Lung (tissue), 12 donors: Measurements from ENCODE around the gene HMBS. TPM values are rescaled to one million over a fixed set of nuclear protein-coding genes. Genes with fewer than 3 reads are reported as not detected.
"Not testable (repeated sequence)": the region's sequence is repeated elsewhere in the genome, so short reads cannot be mapped to it uniquely, and the experiment has no call there.

ENCODE experiments used
- ATAC-seq: fragments of 200-7000 bp; cut with Tn5 transposase; one replicate; pipeline ENCODE4 v1.9.1; 2020; ENCODE audit warnings: moderate number of reproducible peaks; ENCODE audit not compliant: insufficient read depth, low FRiP score
- DNase-seq, 3 donors: peaks; one replicate each; pipeline ENCODE4 v3.0.0-alpha.2; 2013 to 2017
- H3K27ac ChIP-seq, 2 donors: one replicate each; pipeline ENCODE4 v1.5.1; 2013; ENCODE audit warnings: mild to moderate bottlenecking in 2 of 2, moderate library complexity in 2 of 2, control low read depth in 1 of 2, inconsistent platforms in 1 of 2, low read depth in 1 of 2, low read length in 1 of 2
- H3K27me3 ChIP-seq, 3 donors: one replicate each; pipeline ENCODE4 v1.5.1; 2013; ENCODE audit warnings: low read length in 2 of 3; ENCODE audit not compliant: control insufficient read depth in 3 of 3, insufficient read depth in 3 of 3
- H3K36me3 ChIP-seq, 4 donors: one replicate each; pipeline ENCODE4 v1.5.1; 2013; ENCODE audit warnings: low read length in 4 of 4, mild to moderate bottlenecking in 1 of 4, moderate library complexity in 1 of 4; ENCODE audit not compliant: control insufficient read depth in 4 of 4, insufficient read depth in 4 of 4
- H3K4me1 ChIP-seq, 5 donors: one replicate each; pipeline ENCODE4 v1.5.1; 2013; ENCODE audit warnings: low read length in 5 of 5, mild to moderate bottlenecking in 2 of 5, moderate library complexity in 1 of 5; ENCODE audit not compliant: control insufficient read depth in 5 of 5, insufficient read depth in 5 of 5
- H3K4me3 ChIP-seq: one replicate; pipeline ENCODE4 v1.5.1; 2013; ENCODE audit warnings: mild to moderate bottlenecking, control low read depth, moderate library complexity
- H3K9ac ChIP-seq, 2 donors: one replicate each; pipeline ENCODE4 v1.5.1; 2013; ENCODE audit warnings: low read length in 2 of 2, control low read depth in 1 of 2; ENCODE audit not compliant: insufficient read depth in 1 of 2
- H3K9me3 ChIP-seq, 4 donors: one replicate each; pipeline ENCODE4 v1.5.1; 2013; ENCODE audit warnings: low read length in 3 of 4, mild to moderate bottlenecking in 1 of 4, moderate library complexity in 1 of 4; ENCODE audit not compliant: control insufficient read depth in 4 of 4, insufficient read depth in 3 of 4
- WGBS, 2 donors: extraction: QIAGEN DNeasy Blood & Tissue Kit; methylation state at CpG; one replicate each; pipeline ENCODE4 v1.1.7; 2013; 5-methylcytosine and 5-hydroxymethylcytosine counted together
- polyA plus RNA-seq, 2 donors: library from polyadenylated mRNA; stranded (reverse); fragments of 200-250 nt; gene quantifications; one replicate each; pipeline ENCODE4 v1.2.1, GENCODE V29; 2013
- total RNA-seq, 2 donors: library from RNA; depleted of rRNA in 1 of 2; stranded (reverse); fragments of >200 nt in 1 of 2; gene quantifications; one replicate each; pipeline ENCODE4 v1.2.1, GENCODE V29; 2014 to 2021
- TF ChIP-seq, protein P1 (sequence below): IDR thresholded peaks from 2 replicates; pipeline ENCODE4 v1.5.1; 2012; ENCODE audit warnings: mild to moderate bottlenecking; ENCODE audit errors: control extremely low read depth, extremely low read depth
- donor health status: control.
- donor health status: control.
- donor health status: Bipolar disorder and iron deficiency.
- donor health status: healthy.
- donor health status: DM: yes; HTN: yes; CAD: no.

HMBS gene
- total and polyA plus RNA-seq, 4 donors, result 11.7 to 33.3 (median 31.5) TPM

DNA sequence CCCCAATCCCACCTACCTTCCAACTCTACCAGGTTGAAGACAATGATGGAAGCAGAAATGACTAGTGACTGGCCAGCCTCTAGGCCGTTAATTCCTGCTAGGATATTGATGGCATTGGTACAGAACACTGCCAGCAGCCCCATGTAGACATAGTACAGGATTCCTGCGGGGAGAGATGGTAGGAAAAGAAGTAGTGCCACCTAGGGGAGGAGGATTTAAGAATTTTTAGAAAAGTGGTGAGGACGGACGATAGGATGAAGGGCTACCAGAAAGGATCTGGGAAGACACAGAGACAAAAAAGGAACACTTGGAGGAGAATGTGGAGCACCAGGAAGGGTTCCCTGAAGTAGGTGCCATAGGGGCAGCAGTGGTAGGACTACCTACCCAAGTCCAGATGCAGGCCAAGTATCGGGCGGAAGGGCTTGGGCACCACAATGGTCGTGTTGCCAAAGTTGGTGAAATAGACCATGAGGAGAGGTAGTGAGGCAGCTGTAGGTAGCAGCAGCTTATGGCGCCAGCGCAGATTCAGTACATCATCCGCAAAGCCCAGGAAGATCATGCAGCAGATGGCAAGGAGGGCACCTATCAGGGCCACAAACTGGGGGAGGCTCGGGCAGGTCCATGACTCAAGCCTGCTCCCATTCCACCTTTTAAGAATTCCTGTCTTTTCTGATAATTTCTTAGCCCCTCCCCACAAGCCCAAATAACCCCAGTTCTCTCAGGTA lies 15.7 kb downstream of the HMBS start:
- WGBS, 2 donors, result 50 to 58% methylated on average over 11 of the region's 11 CpGs
- H3K36me3 ChIP-seq, result peaks cover 5 to 25% (median 16%) of the 10 kb centered on the region in 4 donors
- H3K9ac ChIP-seq, result no peak overlapping the region
- peak overlapping the region; percentile 73 for H3K4me3 ChIP-seq
- H3K4me1 ChIP-seq, result peaks cover 4 to 28% (median 8%) of the 10 kb centered on the region in 5 donors
- ATAC-seq, result no peak
- H3K27me3 ChIP-seq, result no peaks in the 10 kb centered on the region
- DNase-seq, result peak in 1 of 3 donors; percentile 42
- peak overlapping the region in 1 of 2 donors; percentile 1 for H3K27ac ChIP-seq
- TF ChIP-seq, protein P1, sequence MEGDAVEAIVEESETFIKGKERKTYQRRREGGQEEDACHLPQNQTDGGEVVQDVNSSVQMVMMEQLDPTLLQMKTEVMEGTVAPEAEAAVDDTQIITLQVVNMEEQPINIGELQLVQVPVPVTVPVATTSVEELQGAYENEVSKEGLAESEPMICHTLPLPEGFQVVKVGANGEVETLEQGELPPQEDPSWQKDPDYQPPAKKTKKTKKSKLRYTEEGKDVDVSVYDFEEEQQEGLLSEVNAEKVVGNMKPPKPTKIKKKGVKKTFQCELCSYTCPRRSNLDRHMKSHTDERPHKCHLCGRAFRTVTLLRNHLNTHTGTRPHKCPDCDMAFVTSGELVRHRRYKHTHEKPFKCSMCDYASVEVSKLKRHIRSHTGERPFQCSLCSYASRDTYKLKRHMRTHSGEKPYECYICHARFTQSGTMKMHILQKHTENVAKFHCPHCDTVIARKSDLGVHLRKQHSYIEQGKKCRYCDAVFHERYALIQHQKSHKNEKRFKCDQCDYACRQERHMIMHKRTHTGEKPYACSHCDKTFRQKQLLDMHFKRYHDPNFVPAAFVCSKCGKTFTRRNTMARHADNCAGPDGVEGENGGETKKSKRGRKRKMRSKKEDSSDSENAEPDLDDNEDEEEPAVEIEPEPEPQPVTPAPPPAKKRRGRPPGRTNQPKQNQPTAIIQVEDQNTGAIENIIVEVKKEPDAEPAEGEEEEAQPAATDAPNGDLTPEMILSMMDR, result no peak
- H3K9me3 ChIP-seq, result peaks cover 0 to 2% (median 0%) of the 10 kb centered on the region in 4 donors

DNA sequence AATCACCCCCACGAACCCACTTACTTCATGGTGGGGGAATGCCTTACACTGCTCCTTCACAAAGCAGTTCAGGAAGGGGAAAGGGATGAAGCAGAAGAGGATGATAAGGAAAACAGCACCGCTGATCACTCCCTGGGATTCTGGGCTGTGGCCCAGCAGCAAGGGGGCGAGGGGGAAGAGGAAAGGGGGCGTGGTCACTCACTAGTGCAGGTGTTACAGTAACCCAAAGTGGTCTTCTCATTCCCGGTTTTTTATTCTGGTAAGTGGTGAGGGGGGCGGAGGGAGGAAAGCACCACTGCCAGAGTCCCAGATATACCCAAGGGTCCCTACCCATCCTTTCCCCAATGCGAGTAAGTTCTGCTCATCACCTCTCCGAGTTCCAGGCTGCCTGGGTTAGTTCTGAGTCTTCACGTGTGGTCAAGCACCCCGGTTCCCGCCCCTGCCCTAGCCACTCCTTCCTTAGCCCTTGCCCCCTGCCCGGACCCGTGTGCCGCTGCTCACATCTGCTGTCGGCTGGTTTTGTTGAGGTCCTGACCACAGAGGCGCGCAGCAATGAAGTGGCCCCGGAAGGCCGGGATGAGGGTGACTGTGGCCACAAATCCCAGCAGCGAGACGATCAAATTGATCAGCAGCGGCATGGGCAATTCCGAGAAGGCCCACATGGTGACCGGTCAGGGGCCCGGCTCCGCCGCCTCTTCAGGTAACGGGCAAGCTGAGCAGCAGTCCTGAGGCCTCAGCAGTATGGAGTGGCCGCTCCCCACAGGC lies 16.5 kb downstream of the HMBS start:
- peak in 1 of 3 donors; percentile 33 for DNase-seq
- H3K27me3 ChIP-seq, result no peaks in the 10 kb centered on the region
- TF ChIP-seq, protein P1, result no peak
- peaks cover 4 to 22% (median 10%) of the 10 kb centered on the region in 5 donors for H3K4me1 ChIP-seq
- 1% methylated on average over 29 of the region's 29 CpGs for WGBS, 2 donors
- peaks cover 0 to 2% (median 0%) of the 10 kb centered on the region in 4 donors for H3K9me3 ChIP-seq
- peak; percentile 24 for ATAC-seq
- peaks cover 5 to 25% (median 16%) of the 10 kb centered on the region in 4 donors for H3K36me3 ChIP-seq
- H3K27ac ChIP-seq, result peak overlapping the region; percentile 77 to 92
- peak overlapping the region; percentile 74 to 85 for H3K9ac ChIP-seq
- peak overlapping the region; percentile 73 for H3K4me3 ChIP-seq

DNA sequence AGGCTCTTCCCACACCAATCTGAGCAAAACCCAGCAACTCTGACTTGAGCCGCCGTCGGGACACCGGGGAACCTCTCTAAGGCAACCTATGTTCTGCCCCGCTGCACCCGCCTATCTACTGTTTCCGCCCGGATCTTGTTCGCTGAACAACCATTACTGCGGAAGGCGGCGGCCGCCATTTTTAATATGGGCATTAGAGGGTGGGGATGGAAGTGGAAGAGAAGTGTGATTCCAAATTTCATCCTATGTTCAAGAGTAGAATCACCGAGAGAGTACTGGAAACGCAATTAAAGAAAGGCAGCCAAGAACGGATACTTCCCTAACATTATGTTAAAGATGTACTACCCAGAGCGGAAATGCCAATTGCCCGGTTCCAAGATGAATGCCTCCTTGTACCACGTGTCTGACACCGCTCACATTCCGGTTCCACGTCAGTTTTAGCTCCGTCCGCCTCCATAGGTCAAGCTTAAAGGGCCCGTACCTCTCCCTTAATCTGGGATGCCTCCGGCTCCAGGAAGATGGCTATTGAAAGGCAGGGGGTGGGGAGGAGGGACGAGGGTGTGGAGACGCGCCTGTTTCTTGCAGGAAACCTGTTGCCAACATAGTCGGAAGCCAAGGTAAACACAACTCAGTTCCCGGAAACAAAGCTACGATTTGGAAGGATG lies 17.2 kb downstream of the HMBS start, which contains the start of gene DPAGT1:
Gene DPAGT1 (minus strand): TSS at position 95 of the 665 bp plus-strand sequence. CDS start 198 bp downstream, outside the sequence.
- H3K27me3 ChIP-seq, result no peaks in the 10 kb centered on the region
- peak within 1 kb of the TSS; percentile 77 to 92 for H3K27ac ChIP-seq
- peaks cover 0 to 2% (median 0%) of the 10 kb centered on the region in 4 donors for H3K9me3 ChIP-seq
- peak; percentile 90 for ATAC-seq
- H3K4me3 ChIP-seq, result peak within 1 kb of the TSS; percentile 73
- H3K9ac ChIP-seq, result peak within 1 kb of the TSS; percentile 74 to 85
- DNase-seq, result peak; percentile 93 to 98 (median 98)
- peaks cover 5 to 19% (median 13%) of the 10 kb centered on the region in 4 donors for H3K36me3 ChIP-seq
- 0% methylated on average over 32 of the region's 32 CpGs for WGBS, 2 donors
- H3K4me1 ChIP-seq, result peaks cover 4 to 29% (median 16%) of the 10 kb centered on the region in 5 donors
- TF ChIP-seq, protein P1, result no peak

DNA sequence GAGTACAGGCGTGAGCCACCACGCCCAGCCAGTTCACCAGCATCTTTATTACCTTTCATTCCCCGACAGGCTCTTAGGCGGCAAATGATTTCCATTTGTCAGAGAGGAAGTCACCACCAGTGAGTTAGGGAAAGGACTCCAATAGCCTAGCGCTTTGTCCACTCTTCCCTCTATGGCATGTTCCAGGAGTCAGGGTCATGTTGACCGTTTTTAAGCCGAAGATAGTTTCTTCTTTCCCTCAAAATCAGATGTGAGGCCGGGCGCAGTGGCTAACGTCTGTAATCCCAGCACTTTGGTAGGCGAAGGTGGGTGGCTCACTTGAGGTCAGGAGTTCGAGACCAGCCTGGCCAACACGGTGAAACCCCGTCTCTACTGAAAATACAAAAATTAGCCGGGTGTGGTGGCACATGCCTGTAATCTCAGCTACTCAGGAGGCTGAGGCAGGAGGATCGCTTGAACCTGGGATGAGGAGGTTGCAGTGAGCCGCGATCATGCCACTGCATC lies 18.5 kb downstream of the HMBS start:
- 84 to 89% methylated on average over 18 of the region's 18 CpGs for WGBS, 2 donors
- H3K4me1 ChIP-seq, result peaks cover 4 to 35% (median 18%) of the 10 kb centered on the region in 5 donors
- ATAC-seq, DNase-seq, H3K4me3 ChIP-seq, H3K9ac ChIP-seq, H3K27me3 ChIP-seq, H3K36me3 ChIP-seq, H3K9me3 ChIP-seq: not testable (repeated sequence)
- peak overlapping the region; percentile 71 to 92 for H3K27ac ChIP-seq
